Measurements from ENCODE around the gene ZNF541.

The ZNF541 gene

GRCh38 chr19:47544075-47544474 is 28.9 kb downstream of the ZNF541 start:
- DNase-seq: no peak

DNA sequence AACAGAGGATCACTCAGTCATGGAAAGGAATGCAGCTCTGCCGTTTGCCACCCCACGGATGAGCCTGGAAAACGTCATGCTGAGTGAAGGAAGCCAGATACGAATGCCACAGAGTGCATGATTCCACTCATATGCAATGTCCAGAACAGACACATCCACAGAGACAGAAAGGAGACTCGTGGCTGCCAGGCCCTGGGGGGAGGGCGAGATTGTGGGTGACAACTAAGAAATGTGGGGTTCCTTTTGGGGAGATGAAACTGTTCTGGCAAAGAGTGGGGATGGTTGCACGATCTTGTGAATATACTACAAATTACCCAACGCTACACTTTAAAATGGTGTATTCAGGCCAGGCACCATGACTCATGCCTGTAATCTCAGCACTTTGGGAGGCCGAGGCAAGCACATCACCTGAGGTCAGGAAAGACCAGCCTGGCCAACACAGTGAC is 30.9 kb downstream of the ZNF541 start:
- no peak for DNase-seq

DNA sequence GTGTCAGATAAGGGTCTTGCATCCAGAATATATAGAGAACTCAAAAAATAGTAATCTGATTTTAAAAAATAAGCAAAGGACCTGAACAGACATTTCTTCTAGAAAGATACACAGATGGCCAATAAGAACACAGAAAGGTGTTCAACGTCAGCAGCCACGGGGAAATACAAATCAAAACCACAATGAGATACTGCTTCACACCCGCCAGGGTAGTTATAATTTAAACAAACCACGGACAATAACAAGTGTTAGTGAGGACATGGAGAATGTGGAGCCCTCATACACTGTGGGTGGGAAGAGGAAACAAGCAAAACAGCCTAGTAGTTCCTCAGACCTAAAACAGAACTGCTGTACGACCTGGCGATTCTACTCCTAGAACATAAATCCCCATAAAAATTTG is 31.4 kb downstream of the ZNF541 start:
- no peak for DNase-seq

DNA sequence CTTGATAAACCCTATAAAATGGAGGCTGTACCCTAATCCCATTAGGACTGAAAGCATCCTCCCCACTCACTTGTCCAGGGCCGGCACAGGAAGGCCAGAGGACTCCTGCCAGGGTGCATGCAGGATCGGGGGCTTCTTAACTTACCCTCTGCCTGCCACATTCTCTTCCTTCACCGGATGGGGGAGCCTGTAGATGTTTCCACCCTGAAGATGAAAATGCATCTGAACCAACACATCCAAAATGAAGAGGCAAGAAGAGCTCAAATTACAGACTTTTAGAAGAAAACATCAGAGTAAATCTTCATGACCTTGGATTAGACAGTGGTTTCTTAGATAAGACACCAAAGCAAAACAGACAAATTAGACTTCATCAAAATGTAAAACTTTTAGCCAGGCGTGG is 32.2 kb downstream of the ZNF541 start:
- DNase-seq: no peak

DNA sequence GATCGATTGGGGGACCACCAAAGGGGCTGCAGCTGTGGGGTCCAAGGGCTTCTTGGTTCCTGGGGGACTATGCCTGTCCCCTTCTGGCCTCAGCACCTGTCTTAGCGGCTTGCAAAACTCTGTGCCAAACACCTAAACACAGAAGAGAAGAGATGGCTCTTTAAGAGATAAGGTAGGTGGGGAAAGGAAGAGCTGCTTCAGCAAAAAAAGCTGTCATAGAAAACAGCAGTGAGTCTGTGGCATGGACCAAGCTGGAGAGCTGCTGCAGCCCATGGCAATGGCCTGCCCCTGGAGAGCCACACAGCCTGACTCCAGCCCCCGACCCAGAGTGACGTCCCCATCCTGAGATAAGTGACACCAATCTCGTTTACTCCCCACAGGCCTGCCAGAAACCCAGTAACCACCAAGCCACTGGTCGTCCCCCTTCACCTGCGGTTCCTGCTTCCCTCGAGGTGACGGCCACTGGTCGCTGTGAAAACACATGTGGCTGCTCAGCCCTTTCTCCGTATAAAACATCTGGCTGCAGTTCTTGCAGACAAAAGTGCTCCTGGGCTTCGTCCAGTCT is 33.1 kb downstream of the ZNF541 start:
- no peak for DNase-seq

- DNase-seq: no peak
Observed at GRCh38 chr19:47538812-47539211, 34.1 kb downstream of the ZNF541 start.

GRCh38 chr19:47537493-47537892 is 35.5 kb downstream of the ZNF541 start:
- DNase-seq: no peak

GRCh38 chr19:47534628-47535027 is 38.3 kb downstream of the ZNF541 start:
- DNase-seq: no peak

DNA sequence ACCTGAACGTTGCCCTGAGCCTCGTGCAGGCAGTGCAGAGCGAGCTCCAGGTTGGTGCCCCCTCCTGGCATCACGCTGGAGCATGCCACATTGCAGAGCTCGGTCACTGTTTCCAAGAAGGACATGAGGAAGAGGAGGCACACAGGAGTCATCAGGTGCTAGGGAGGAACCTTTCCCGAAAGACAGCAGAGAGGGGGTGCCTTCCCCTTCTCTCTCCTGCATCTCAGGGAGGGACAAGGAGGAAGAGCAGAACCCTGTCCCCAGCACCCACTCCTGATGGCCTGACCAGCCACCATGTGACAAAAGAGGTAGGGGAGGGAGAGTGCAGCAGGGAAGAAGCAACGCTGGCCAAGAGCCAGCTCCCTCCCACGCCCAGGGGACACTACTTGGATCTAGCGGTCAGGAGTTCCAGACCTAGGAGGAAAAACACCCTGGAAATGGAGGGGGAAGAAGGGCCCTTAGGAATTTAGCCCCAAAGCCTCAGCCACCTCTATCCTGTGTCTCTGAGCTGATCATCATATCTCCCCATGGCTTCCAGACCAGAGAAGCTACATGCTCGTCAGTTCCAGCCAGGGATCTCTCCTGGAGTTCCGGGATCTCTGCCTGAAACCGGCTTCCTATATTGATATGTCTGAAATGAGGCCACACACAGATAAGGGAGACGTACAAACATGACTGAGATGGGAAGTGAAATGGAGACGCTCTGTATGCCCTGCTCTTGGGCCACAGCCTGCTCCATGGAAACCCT is 41.1 kb downstream of the ZNF541 start:
- DNase-seq: no peak

- DNase-seq: no peak
Observed at GRCh38 chr19:47529018-47529742, 43.8 kb downstream of the ZNF541 start.

DNA sequence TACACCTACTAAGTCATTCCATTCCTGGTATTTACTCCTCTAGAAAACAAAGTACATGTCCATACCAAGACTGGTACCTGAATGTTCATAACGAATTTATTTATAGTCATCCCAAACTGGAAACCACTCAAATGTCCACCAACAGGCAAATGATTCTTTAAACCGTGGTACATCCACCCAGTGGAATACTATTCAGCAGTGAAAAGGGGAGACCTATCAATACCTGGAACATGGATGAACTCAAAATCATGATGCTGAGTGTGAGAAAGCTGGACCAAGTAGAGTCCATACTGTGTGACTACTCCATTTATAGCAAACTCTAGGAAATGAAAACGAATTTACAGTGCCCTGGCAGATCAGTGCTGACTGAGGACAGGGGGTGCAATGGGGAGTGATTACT is 46.1 kb downstream of the ZNF541 start:
- DNase-seq: no peak

DNA sequence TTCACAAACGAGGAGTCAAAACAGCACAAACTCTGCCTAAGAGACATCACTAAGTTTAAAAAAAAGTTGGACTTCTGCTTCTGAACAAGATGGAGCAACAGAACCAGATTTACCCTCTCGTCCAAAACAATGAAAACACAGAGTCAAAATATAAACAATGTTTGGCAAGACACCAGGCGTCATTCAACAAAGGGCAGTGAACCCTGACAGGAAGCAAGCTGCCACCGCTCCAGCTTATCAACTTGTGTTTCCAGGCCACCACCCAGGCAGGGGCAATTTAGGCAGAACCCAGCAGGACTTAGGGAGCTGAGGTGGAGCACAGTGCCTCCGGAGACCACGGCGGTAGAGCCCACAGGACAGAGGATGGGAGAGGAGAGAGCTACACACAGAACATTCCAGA is 49.5 kb downstream of the ZNF541 start:
- DNase-seq: no peak
